ENCODE measurements around the gene PCDH9. TPM values are rescaled to one million over a fixed set of nuclear protein-coding genes. Genes with fewer than 3 reads are reported as not detected.
"Not testable (repeated sequence)": the region's sequence is repeated elsewhere in the genome, so short reads cannot be mapped to it uniquely, and the experiment has no call there.

PCDH9 gene
- total RNA-seq, 2 donors from 2014 or later = 0.20 to 0.50 TPM

DNA sequence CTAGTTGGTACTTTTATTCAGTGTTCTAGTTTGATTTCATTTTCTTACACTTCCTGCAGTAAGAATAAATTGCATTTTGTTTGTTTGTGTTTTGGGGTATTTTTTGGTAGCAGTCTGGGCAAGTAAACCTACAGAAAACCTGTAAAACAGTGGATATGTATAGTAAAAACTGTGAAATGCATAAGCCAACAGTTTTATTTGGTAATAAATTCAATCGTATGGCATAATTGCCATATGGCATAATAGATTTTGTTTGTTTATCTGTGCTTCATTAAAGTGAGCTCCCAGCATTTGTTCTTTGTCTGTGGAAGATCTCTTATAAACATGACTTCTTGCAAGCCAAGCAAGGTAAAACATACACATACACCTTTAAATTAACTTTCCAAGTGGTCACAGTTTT, 111.9 kb downstream of the PCDH9 start:
- H3K36me3 Mint-ChIP-seq = no peaks in the 10 kb centered on the region
- DNase-seq (ENCODE audit: low spot score) = no peak

DNA sequence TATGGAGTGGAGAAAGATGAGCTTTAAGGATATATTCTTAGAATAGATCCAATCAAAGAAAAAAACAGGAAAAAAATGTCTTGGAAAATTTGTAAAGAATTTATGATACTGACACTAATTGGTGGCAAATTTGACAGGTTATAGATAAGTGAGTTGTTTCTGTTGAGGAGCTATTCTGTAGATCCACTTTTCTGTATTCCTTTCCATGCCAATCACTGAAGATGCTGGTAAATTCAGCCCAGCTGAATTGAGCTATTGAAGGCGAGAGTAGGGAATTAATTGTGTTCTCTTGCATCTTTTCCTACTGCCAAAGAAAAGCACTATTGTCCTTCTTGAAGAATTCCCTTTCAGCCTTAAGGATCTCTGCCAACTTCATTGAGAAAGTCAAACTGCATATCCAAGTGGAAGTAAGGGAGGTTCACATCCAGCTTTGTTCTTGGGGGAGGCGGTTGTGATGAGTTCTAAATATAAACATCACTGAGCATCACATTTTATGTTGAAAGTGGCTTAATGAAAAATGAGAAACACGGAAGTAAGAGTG, 113.1 kb downstream of the PCDH9 start:
- ATAC-seq (no peak), DNase-seq (ENCODE audit: low spot score) (no peak)
- Mint-ChIP-seq H3K4me1 (ENCODE audit: low read depth in 2 of 2) (no peaks in the 10 kb centered on the region), H3K9me3 (peaks cover 3% of the 10 kb centered on the region), H3K27me3 (no peaks in the 10 kb centered on the region), H3K36me3 (no peaks in the 10 kb centered on the region), H3K4me3 (no peak overlapping the region), H3K27ac (no peak overlapping the region)

More for the DNA sequence above, 111.9 kb downstream of the PCDH9 start:
- no peak overlapping the region for H3K4me3 Mint-ChIP-seq
- no peaks in the 10 kb centered on the region for H3K27me3 Mint-ChIP-seq
- H3K27ac Mint-ChIP-seq = no peak overlapping the region
- no peaks in the 10 kb centered on the region for H3K4me1 Mint-ChIP-seq (ENCODE audit: low read depth in 2 of 2)
- no peaks in the 10 kb centered on the region for H3K9me3 Mint-ChIP-seq
- ATAC-seq = no peak

GRCh38 chr13:67107979-67108378, 122.2 kb downstream of the PCDH9 start:
- no peak overlapping the region for H3K4me3 Mint-ChIP-seq
- H3K36me3 Mint-ChIP-seq = no peaks in the 10 kb centered on the region
- no peaks in the 10 kb centered on the region for H3K4me1 Mint-ChIP-seq (ENCODE audit: low read depth in 2 of 2)
- peaks cover 3% of the 10 kb centered on the region for H3K9me3 Mint-ChIP-seq
- no peaks in the 10 kb centered on the region for H3K27me3 Mint-ChIP-seq
- ATAC-seq (no peak), DNase-seq (ENCODE audit: low spot score) (no peak)
- H3K27ac Mint-ChIP-seq = no peak overlapping the region

- H3K27ac Mint-ChIP-seq = no peak overlapping the region
- DNase-seq (ENCODE audit: low spot score) (no peak), ATAC-seq (peak; percentile 6 to 28)
- H3K36me3 Mint-ChIP-seq = no peaks in the 10 kb centered on the region
- no peaks in the 10 kb centered on the region for H3K4me1 Mint-ChIP-seq (ENCODE audit: low read depth in 2 of 2)
- no peak overlapping the region for H3K4me3 Mint-ChIP-seq
- no peaks in the 10 kb centered on the region for H3K9me3 Mint-ChIP-seq
- H3K27me3 Mint-ChIP-seq = no peaks in the 10 kb centered on the region
Measured at GRCh38 chr13:67106502-67107057, 123.6 kb downstream of the PCDH9 start.

DNA sequence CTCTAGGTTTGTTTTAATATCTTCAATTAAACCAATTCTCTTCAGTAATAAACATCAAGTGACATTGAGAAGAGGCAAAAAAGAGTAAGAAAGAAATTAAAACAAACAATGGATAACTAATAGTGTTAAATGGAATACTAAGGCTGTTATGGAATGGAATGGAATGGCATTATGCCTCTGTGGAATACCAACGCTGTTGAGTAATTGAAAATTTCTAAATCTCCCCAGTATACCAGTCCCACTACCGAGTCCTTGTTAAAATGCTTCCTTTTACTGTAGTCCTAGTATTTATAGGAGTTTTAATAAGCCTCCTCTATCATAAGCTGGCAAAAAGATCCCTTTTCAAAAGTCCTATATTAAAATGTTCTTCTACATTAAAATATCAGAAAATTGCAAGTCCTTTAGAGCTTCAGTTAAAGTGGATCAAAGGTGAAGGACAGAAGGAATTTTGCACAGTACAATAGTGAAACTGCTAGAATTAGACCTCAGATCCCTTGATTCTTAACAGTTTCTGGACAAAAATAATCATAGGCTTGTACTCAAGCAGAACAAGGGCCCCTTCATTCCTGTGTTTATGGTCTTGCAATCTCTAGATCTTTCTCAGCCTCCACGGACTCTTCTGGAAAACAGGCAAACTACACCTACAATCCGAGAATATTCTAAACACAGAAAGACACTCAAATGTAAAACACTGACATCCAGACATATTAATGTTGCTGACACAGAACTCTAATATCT, 128.2 kb downstream of the PCDH9 start:
- Mint-ChIP-seq H3K27me3 (no peaks in the 10 kb centered on the region), H3K4me1 (ENCODE audit: low read depth in 2 of 2) (no peaks in the 10 kb centered on the region), H3K9me3 (peaks cover 3% of the 10 kb centered on the region), H3K27ac (no peak overlapping the region), H3K4me3 (no peak overlapping the region), H3K36me3 (no peaks in the 10 kb centered on the region)
- ATAC-seq (no peak), DNase-seq (ENCODE audit: low spot score) (no peak)

GRCh38 chr13:67100730-67101129, 129.4 kb downstream of the PCDH9 start:
- H3K4me3 Mint-ChIP-seq = no peak overlapping the region
- H3K27me3 Mint-ChIP-seq = no peaks in the 10 kb centered on the region
- no peak for ATAC-seq
- no peaks in the 10 kb centered on the region for H3K4me1 Mint-ChIP-seq (ENCODE audit: low read depth in 2 of 2)
- peaks cover 3% of the 10 kb centered on the region for H3K9me3 Mint-ChIP-seq
- no peak overlapping the region for H3K27ac Mint-ChIP-seq
- H3K36me3 Mint-ChIP-seq = no peaks in the 10 kb centered on the region
- no peak for DNase-seq (ENCODE audit: low spot score)

GRCh38 chr13:67099494-67099893, 130.6 kb downstream of the PCDH9 start:
- H3K27ac Mint-ChIP-seq = no peak overlapping the region
- H3K36me3 Mint-ChIP-seq = no peaks in the 10 kb centered on the region
- no peak for ATAC-seq
- no peaks in the 10 kb centered on the region for H3K4me1 Mint-ChIP-seq (ENCODE audit: low read depth in 2 of 2)
- H3K4me3 Mint-ChIP-seq = no peak overlapping the region
- DNase-seq (ENCODE audit: low spot score) = no peak
- H3K9me3 Mint-ChIP-seq = peaks cover 3% of the 10 kb centered on the region
- H3K27me3 Mint-ChIP-seq = no peaks in the 10 kb centered on the region

DNA sequence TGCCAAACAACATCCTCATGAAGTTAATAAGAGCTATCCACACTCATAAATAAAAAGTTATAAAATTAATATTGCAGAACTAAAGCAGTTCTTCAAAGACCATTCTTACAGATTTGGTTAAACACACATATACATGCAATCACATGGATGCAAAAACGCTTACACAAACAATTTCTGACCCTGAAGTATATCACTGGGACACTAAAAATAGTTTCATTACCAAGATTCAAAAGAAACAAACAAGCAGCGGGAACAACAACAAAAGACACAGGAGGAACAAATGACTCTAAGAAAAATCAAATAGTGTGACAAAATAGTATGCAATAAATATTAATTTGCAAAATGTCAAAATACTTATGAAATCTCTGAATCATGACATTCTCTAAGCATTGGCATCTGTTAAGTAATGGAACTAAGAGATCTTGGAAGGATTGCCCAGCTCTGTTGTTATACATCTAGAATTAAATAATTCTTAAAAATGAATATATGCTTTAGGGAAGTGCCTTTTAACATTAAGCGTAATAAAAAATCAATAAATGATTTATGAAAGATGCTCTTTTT, 132.2 kb downstream of the PCDH9 start:
- no peak for DNase-seq (ENCODE audit: low spot score)
- ATAC-seq = no peak
- no peaks in the 10 kb centered on the region for H3K4me1 Mint-ChIP-seq (ENCODE audit: low read depth in 2 of 2)
- no peak overlapping the region for H3K4me3 Mint-ChIP-seq
- peaks cover 3% of the 10 kb centered on the region for H3K9me3 Mint-ChIP-seq
- H3K27me3 Mint-ChIP-seq = no peaks in the 10 kb centered on the region
- H3K36me3 Mint-ChIP-seq = no peaks in the 10 kb centered on the region
- H3K27ac Mint-ChIP-seq = no peak overlapping the region

GRCh38 chr13:67096893-67097292, 133.2 kb downstream of the PCDH9 start:
- ATAC-seq; H3K4me3 Mint-ChIP-seq; H3K36me3 Mint-ChIP-seq; H3K4me1 Mint-ChIP-seq (ENCODE audit: low read depth in 2 of 2); H3K27ac Mint-ChIP-seq; H3K27me3 Mint-ChIP-seq; H3K9me3 Mint-ChIP-seq; DNase-seq (ENCODE audit: low spot score): not testable (repeated sequence)

- Mint-ChIP-seq H3K4me3 (no peak overlapping the region), H3K27me3 (no peaks in the 10 kb centered on the region), H3K36me3 (no peaks in the 10 kb centered on the region), H3K27ac (no peak overlapping the region), H3K4me1 (ENCODE audit: low read depth in 2 of 2) (no peaks in the 10 kb centered on the region), H3K9me3 (peaks cover 3% of the 10 kb centered on the region)
- DNase-seq (ENCODE audit: low spot score) = no peak
- ATAC-seq = no peak
Measured at GRCh38 chr13:67096418-67096817, 133.7 kb downstream of the PCDH9 start.

DNA sequence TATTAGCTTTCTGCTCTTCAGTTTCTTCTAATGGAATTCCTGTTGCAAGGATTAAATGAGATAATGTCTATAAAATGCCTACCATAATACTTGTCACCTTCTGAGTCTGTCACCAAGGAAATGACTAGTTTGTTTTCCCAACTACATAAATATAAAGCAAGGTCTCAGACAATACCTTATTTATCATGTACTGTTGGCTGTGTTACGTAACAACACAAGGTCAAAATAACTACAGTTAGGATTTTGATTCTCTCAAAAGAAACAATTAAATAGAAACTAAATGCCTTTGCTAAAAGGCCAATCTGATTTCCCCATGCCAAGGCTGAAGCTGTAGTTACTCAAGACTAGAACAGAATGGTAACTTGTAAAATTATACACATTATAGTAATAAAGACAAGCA, 134.5 kb downstream of the PCDH9 start:
- Mint-ChIP-seq H3K4me1 (ENCODE audit: low read depth in 2 of 2) (no peaks in the 10 kb centered on the region), H3K36me3 (no peaks in the 10 kb centered on the region), H3K9me3 (peaks cover 2% of the 10 kb centered on the region), H3K4me3 (no peak overlapping the region), H3K27ac (no peak overlapping the region), H3K27me3 (no peaks in the 10 kb centered on the region)
- ATAC-seq (no peak), DNase-seq (ENCODE audit: low spot score) (no peak)

DNA sequence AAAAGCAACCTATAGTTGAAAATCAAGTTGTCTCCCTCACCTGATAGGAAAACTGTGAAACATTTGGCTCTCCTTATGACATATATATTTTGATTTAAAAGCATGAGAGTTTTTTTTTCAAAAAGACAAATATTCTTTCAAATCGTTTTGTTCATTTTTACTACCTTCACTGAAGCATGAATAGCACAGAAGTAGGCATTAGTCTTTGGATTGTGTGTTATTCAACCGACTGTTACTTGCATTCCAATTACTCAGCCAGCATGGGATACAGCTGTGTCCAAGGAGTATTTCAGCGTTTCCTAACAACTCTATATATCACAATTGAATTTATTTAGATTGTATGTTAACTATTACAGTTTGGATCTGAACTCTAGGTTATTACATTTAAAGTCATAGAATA, 135.2 kb downstream of the PCDH9 start:
- Mint-ChIP-seq H3K4me3 (no peak overlapping the region), H3K27me3 (no peaks in the 10 kb centered on the region), H3K27ac (no peak overlapping the region), H3K9me3 (no peaks in the 10 kb centered on the region), H3K4me1 (ENCODE audit: low read depth in 2 of 2) (no peaks in the 10 kb centered on the region), H3K36me3 (no peaks in the 10 kb centered on the region)
- DNase-seq (ENCODE audit: low spot score) (no peak), ATAC-seq (no peak)

DNA sequence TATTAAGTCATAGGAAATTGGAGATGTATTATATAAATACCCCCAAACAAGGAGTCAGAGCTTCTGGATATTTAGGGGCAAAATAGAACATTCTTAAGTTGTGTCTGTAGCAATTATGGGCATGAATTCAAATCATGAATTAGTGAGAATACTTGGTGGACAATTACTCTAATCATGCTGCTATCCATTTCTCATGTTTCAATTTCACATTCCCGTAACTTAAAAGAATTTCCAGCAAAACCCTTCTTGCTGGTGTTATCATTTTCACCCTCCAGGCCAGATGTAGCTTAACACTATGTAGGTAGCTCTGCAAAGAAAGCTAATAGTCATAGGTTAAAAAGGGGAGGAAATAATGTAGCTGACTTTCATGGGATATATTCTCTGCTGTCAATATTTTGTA, 136.1 kb downstream of the PCDH9 start:
- H3K36me3 Mint-ChIP-seq = no peaks in the 10 kb centered on the region
- ATAC-seq (no peak), DNase-seq (ENCODE audit: low spot score) (no peak)
- H3K27me3 Mint-ChIP-seq = no peaks in the 10 kb centered on the region
- no peaks in the 10 kb centered on the region for H3K4me1 Mint-ChIP-seq (ENCODE audit: low read depth in 2 of 2)
- H3K4me3 Mint-ChIP-seq = no peak overlapping the region
- H3K9me3 Mint-ChIP-seq = no peaks in the 10 kb centered on the region
- H3K27ac Mint-ChIP-seq = no peak overlapping the region

- no peaks in the 10 kb centered on the region for H3K27me3 Mint-ChIP-seq
- H3K4me3 Mint-ChIP-seq = no peak overlapping the region
- no peaks in the 10 kb centered on the region for H3K36me3 Mint-ChIP-seq
- no peak for ATAC-seq
- DNase-seq (ENCODE audit: low spot score) = no peak
- H3K4me1 Mint-ChIP-seq (ENCODE audit: low read depth in 2 of 2) = no peaks in the 10 kb centered on the region
- H3K9me3 Mint-ChIP-seq = no peaks in the 10 kb centered on the region
- no peak overlapping the region for H3K27ac Mint-ChIP-seq
Measured at GRCh38 chr13:67091603-67092002, 138.5 kb downstream of the PCDH9 start.

All from natural killer cell treated with Interleukin-12 subunit alpha and Interleukin-12 subunit beta and Interleukin-15 and Interleukin-18, amount 100 ng/mL, for 72 hours (primary cell).